A673 (cell line): ENCODE data around the gene OR52N2. TPM values are rescaled to one million over a fixed set of nuclear protein-coding genes. Genes with fewer than 3 reads are reported as not detected.

Source experiments
- BruUV-seq: library from RNA; stranded (reverse); fragments of 400-500 nt; replicated peaks from 2 replicates; lab custom pipeline; 2021; lab: Mats Ljungman, UMichigan
- CTCF ChIA-PET: fragments of 300-600 bp; sonication (Branson Sonifier 250); formaldehyde crosslinking; loops from one replicate; lab custom pipeline; 2022; ENCODE audit warnings: antibody characterized with exemption; lab: Charles Lee
- POLR2A ChIA-PET: fragments of 300-600 bp; sonication (Branson Sonifier 250); formaldehyde crosslinking; loops from one replicate; lab custom pipeline; 2022; ENCODE audit warnings: antibody characterized with exemption; ENCODE audit not compliant: low non-redundant PET; lab: Charles Lee
- DNase-seq: peaks from one replicate; pipeline ENCODE4 v3.0.0-alpha.2; 2015; ENCODE audit warnings: low spot score
- H3K27ac ChIP-seq: fragments of 200-600 bp; sonication (generic); 2 replicates; pipeline ENCODE4 v1.5.1; 2016; ENCODE audit warnings: mixed run types, low read depth, mild to moderate bottlenecking, mixed read lengths, antibody characterized with exemption, low read length; ENCODE audit not compliant: poor library complexity, severe bottlenecking
- H3K27me3 ChIP-seq: fragments of 200-600 bp; sonication (generic); replicated peaks from 2 replicates; pipeline ENCODE4 v1.6.1; 2017; ENCODE audit warnings: mixed run types, low read depth, mild to moderate bottlenecking, mixed read lengths, antibody characterized with exemption, low read length; ENCODE audit not compliant: insufficient read depth, poor library complexity
- H3K36me3 ChIP-seq: fragments of 200-600 bp; sonication (generic); 2 replicates; pipeline ENCODE4 v1.6.1; 2016; ENCODE audit warnings: mixed run types, mild to moderate bottlenecking, mixed read lengths, antibody characterized with exemption, low read length; ENCODE audit not compliant: insufficient read depth, poor library complexity, severe bottlenecking
- H3K4me1 ChIP-seq: fragments of 200-600 bp; sonication (generic); 2 replicates; pipeline ENCODE4 v1.6.1; 2017; ENCODE audit warnings: mixed run types, mild to moderate bottlenecking, mixed read lengths, antibody characterized with exemption, low read length; ENCODE audit not compliant: insufficient read depth, poor library complexity, severe bottlenecking
- H3K4me3 ChIP-seq: fragments of 200-600 bp; sonication (generic); 2 replicates; pipeline ENCODE4 v1.5.1; 2016; ENCODE audit warnings: low read depth, mixed run types, mild to moderate bottlenecking, mixed read lengths, low read length; ENCODE audit not compliant: poor library complexity, severe bottlenecking
- H3K9me3 ChIP-seq: fragments of 200-600 bp; sonication (generic); 2 replicates; pipeline ENCODE4 v1.6.1; 2016; ENCODE audit warnings: mixed run types, low read depth, mild to moderate bottlenecking, mixed read lengths, antibody characterized with exemption, low read length; ENCODE audit not compliant: poor library complexity, severe bottlenecking
- CTCF ChIP-seq: fragments of 300-800, 200-600 bp; sonication (generic); conservative IDR thresholded peaks from 2 replicates; pipeline ENCODE4 v1.5.1; 2017; ENCODE audit warnings: low read depth, mild to moderate bottlenecking, antibody characterized with exemption, low read length, moderate library complexity, mixed read lengths
- EZH2 ChIP-seq: fragments of 200-600 bp; sonication (generic); IDR thresholded peaks from 2 replicates; pipeline ENCODE4 v1.6.1; 2017; ENCODE audit warnings: borderline replicate concordance, low read depth, mild to moderate bottlenecking, mixed read lengths, antibody characterized with exemption, low read length; ENCODE audit not compliant: poor library complexity, severe bottlenecking
- intact Hi-C: fragments of 100-400 bp; cut with micrococcal nuclease; formaldehyde crosslinking; loops from one replicate; pipeline ENCODE4 v1.10.0; 2022; ENCODE audit not compliant: unreplicated experiment
- total RNA-seq: library from RNA; stranded (reverse); gene quantifications from 2 replicates; pipeline ENCODE4 v1.2.3, GENCODE V29; 2021

The OR52N2 gene
- total RNA-seq, 1 experiment from 2014 or later, result not detected

- no TSS peak for BruUV-seq
- no peak within 1 kb of the TSS for H3K4me3 ChIP-seq
- intact Hi-C loops, result no loop called here
- H3K4me1 ChIP-seq, result no peaks in the 10 kb centered on the region
- DNase-seq, result no peak
- H3K9me3 ChIP-seq, result no peaks in the 10 kb centered on the region
- H3K27ac ChIP-seq, result no peak within 1 kb of the TSS
- ChIA-PET POLR2A (no interaction called here), CTCF (no interaction called here)
- H3K27me3 ChIP-seq, result no peaks in the 10 kb centered on the region
- no peak for TF ChIP-seq EZH2
- TF ChIP-seq CTCF, result no peak
- H3K36me3 ChIP-seq, result no peaks in the 10 kb centered on the region
Measured at GRCh38 chr11:5791165-5791564, 17.6 kb upstream of the OR52N2 start, which contains the start of gene OR52N1. Gene OR52N1 (minus strand): TSS chr11:5791265. CDS start chr11:5788816, 2,449 bp downstream.

- TF ChIP-seq EZH2 (no peak), CTCF (no peak)
- Histone ChIP-seq H3K4me1 (no peaks in the 10 kb centered on the region), H3K27me3 (no peaks in the 10 kb centered on the region), H3K9me3 (no peaks in the 10 kb centered on the region), H3K27ac (no peak overlapping the region), H3K36me3 (no peaks in the 10 kb centered on the region), H3K4me3 (no peak overlapping the region)
- intact Hi-C loops, result no loop called here
- CTCF ChIA-PET, result no interaction called here
- DNase-seq, result no peak
- POLR2A ChIA-PET, result no interaction called here
- BruUV-seq, result no TSS peak
Measured at GRCh38 chr11:5796541-5796940, 12.2 kb upstream of the OR52N2 start.

GRCh38 chr11:5803982-5804381 is 4.7 kb upstream of the OR52N2 start:
- Histone ChIP-seq H3K4me3 (no peak overlapping the region), H3K36me3 (no peaks in the 10 kb centered on the region), H3K27me3 (no peaks in the 10 kb centered on the region), H3K4me1 (no peaks in the 10 kb centered on the region), H3K27ac (no peak overlapping the region), H3K9me3 (no peaks in the 10 kb centered on the region)
- BruUV-seq, result no TSS peak
- TF ChIP-seq EZH2 (no peak), CTCF (no peak)
- POLR2A ChIA-PET, result no interaction called here
- no peak for DNase-seq
- CTCF ChIA-PET, result no interaction called here
- intact Hi-C loops, result no loop called here
